DOHH2 (cell line): ENCODE data around the gene DCAF15.

Experiments
- CTCF ChIP-seq: fragments of 200-600 bp; sonication (generic); IDR thresholded peaks from one replicate; pipeline ENCODE4 v1.5.1; 2014; ENCODE audit warnings: antibody characterized with exemption, mild to moderate bottlenecking, low read depth, low read length; ENCODE audit not compliant: poor library complexity, severe bottlenecking
- EZH2phosphoT487 ChIP-seq: fragments of 200-600 bp; sonication (generic); IDR thresholded peaks from 2 replicates; pipeline ENCODE4 v1.6.1; 2017; ENCODE audit warnings: borderline replicate concordance, mild to moderate bottlenecking, antibody characterized with exemption, low read length, moderate library complexity, mixed read lengths

DNA sequence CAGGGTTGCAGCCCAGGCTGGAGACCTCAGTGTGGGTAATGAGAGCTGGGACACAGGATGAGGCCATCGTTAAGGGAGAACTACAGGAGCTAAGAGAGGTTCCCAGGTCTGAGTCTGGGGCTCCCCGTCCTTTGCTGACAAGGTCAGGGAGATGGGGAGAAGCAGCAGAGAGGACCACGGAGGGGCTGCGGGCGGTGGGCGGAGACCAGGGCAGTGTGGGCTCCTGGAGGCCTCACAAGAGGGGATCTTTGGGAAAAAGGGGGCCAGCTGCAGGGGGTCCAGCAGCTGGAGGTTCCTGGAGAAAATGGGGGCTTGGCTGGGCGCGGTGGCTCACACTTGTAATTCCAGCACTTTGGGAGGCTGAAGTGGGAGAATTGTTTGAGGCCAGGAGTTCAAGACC lies 37.8 kb downstream of the DCAF15 start:
- TF ChIP-seq CTCF (no peak), EZH2phosphoT487 (no peak)
